ENCODE measurements around the gene NDOR1. TPM values are rescaled to one million over a fixed set of nuclear protein-coding genes. Genes with fewer than 3 reads are reported as not detected.

The NDOR1 gene
- total RNA-seq, 3 donors from 2014 or later, result 15.9 to 19.7 (median 19.0) TPM

GRCh38 chr9:137159105-137160053 lies 46.1 kb upstream of the NDOR1 start:
- Histone ChIP-seq H3K36me3 (ENCODE audit: low read depth) (no peaks in the 10 kb centered on the region), H3K4me3 (no peak overlapping the region), H3K4me1 (ENCODE audit: low read depth) (peaks cover 15% of the 10 kb centered on the region), H3K9me3 (no peaks in the 10 kb centered on the region)
- TF ChIP-seq CTCF (IDR thresholded peaks at IDR 0.05), result no peak
- intact Hi-C loops (cut with DNase I, micrococcal nuclease), result no loop called here
- no peak for DNase-seq
- no peak for ATAC-seq

- TF ChIP-seq CTCF (IDR thresholded peaks at IDR 0.05), result no peak
Observed at GRCh38 chr9:137160054-137160425, 45.5 kb upstream of the NDOR1 start.

GRCh38 chr9:137160716-137161557 lies 44.6 kb upstream of the NDOR1 start:
- no peak for TF ChIP-seq CTCF (IDR thresholded peaks at IDR 0.05)
- intact Hi-C loops (cut with DNase I, micrococcal nuclease), result no loop called here
- Histone ChIP-seq H3K4me3 (no peak overlapping the region), H3K36me3 (ENCODE audit: low read depth) (no peaks in the 10 kb centered on the region), H3K4me1 (ENCODE audit: low read depth) (peaks cover 15% of the 10 kb centered on the region), H3K9me3 (no peaks in the 10 kb centered on the region)
- DNase-seq, result no peak
- peak; percentile 5 for ATAC-seq

More at GRCh38 chr9:137160054-137160425, 45.5 kb upstream of the NDOR1 start:
- no peak for DNase-seq
- intact Hi-C loops (cut with DNase I, micrococcal nuclease), result no loop called here
- H3K9me3 ChIP-seq, result no peaks in the 10 kb centered on the region
- H3K4me1 ChIP-seq (ENCODE audit: low read depth), result peaks cover 15% of the 10 kb centered on the region
- no peak overlapping the region for H3K4me3 ChIP-seq
- no peak for ATAC-seq
- no peaks in the 10 kb centered on the region for H3K36me3 ChIP-seq (ENCODE audit: low read depth)

- no peaks in the 10 kb centered on the region for H3K36me3 ChIP-seq (ENCODE audit: low read depth)
- no peak for TF ChIP-seq CTCF (IDR thresholded peaks at IDR 0.05)
- no peak overlapping the region for H3K4me3 ChIP-seq
- DNase-seq, result no peak
- peaks cover 12% of the 10 kb centered on the region for H3K4me1 ChIP-seq (ENCODE audit: low read depth)
- no peaks in the 10 kb centered on the region for H3K9me3 ChIP-seq
- intact Hi-C loops (cut with DNase I, micrococcal nuclease), result no loop called here
- peak; percentile 4 for ATAC-seq
Observed at GRCh38 chr9:137161558-137162486, 43.7 kb upstream of the NDOR1 start.
